Panc1 (cell line): ENCODE results near the gene SPRYD3. TPM values are rescaled to one million over a fixed set of nuclear protein-coding genes. Genes with fewer than 3 reads are reported as not detected.

ENCODE experiments used
- ATAC-seq: fragments of 200-7000 bp; cut with Tn5 transposase; 2 replicates; pipeline ENCODE4 v1.9.1; 2020; ENCODE audit warnings: mild to moderate bottlenecking, moderate library complexity
- BruUV-seq: library from RNA; stranded (reverse); fragments of 400-500 nt; replicated peaks from 2 replicates; lab custom pipeline; 2021; lab: Mats Ljungman, UMichigan
- CTCF ChIA-PET: fragments of 300-600 bp; sonication (Branson Sonifier 250); formaldehyde crosslinking; loops from one replicate; lab custom pipeline; 2022; ENCODE audit warnings: antibody characterized with exemption; lab: Charles Lee
- POLR2A ChIA-PET: fragments of 300-600 bp; sonication (Branson Sonifier 250); formaldehyde crosslinking; loops from one replicate; lab custom pipeline; 2022; ENCODE audit warnings: antibody characterized with exemption; lab: Charles Lee
- DNase-seq: peaks from one replicate; pipeline ENCODE4 v3.0.0-alpha.2; 2010; ENCODE audit warnings: low read depth, low spot score
- H3K27ac ChIP-seq: 2 replicates; pipeline ENCODE4 v1.5.1; 2011; ENCODE audit warnings: mild to moderate bottlenecking, low read length, inconsistent platforms
- H3K27me3 ChIP-seq: fragments of 200-500 bp; sonication (Bioruptor generic); 2 replicates; pipeline ENCODE4 v1.6.0; 2014; ENCODE audit warnings: low read length, inconsistent platforms; ENCODE audit not compliant: control insufficient read depth, insufficient read depth
- H3K36me3 ChIP-seq: fragments of 200-500 bp; sonication (Bioruptor generic); 2 replicates; pipeline ENCODE4 v1.5.1; 2014; ENCODE audit warnings: inconsistent platforms, mild to moderate bottlenecking, low read length, moderate library complexity; ENCODE audit not compliant: control insufficient read depth, insufficient read depth
- H3K4me1 ChIP-seq: 2 replicates; pipeline ENCODE4 v1.5.1; 2011; ENCODE audit warnings: inconsistent platforms, mild to moderate bottlenecking, low read length, moderate library complexity; ENCODE audit not compliant: control insufficient read depth, insufficient read depth
- H3K4me3 ChIP-seq, 2 experiments: 2 replicates each; pipeline ENCODE4 v1.5.1; 2011 to 2012; ENCODE audit warnings: low read depth in 2 of 2, low read length in 2 of 2, mild to moderate bottlenecking in 2 of 2, inconsistent platforms in 1 of 2, moderate library complexity in 1 of 2
- H3K9me3 ChIP-seq: fragments of 200-500 bp; sonication (Bioruptor generic); 2 replicates; pipeline ENCODE4 v1.5.1; 2014; ENCODE audit warnings: low read depth, mild to moderate bottlenecking, inconsistent platforms, low read length, moderate library complexity; ENCODE audit not compliant: control insufficient read depth, insufficient read depth
- POLR2AphosphoS5 ChIP-seq: IDR thresholded peaks from 2 replicates; pipeline ENCODE4 v1.6.1; 2012; ENCODE audit warnings: mild to moderate bottlenecking, low read depth, low read length, moderate library complexity
- SIN3A ChIP-seq: IDR thresholded peaks from 2 replicates; pipeline ENCODE4 v1.6.1; 2012; ENCODE audit warnings: low read depth, mild to moderate bottlenecking, low read length, moderate library complexity, borderline replicate concordance; ENCODE audit not compliant: insufficient read depth
- TCF7L2 ChIP-seq: IDR thresholded peaks from 2 replicates; pipeline ENCODE4 v1.6.1; 2011; ENCODE audit warnings: mild to moderate bottlenecking, low read depth, low read length, inconsistent platforms
- in situ Hi-C: cut with HindIII; loops from 2 replicates; pipeline ENCODE4 v1.10.0; 2016; ENCODE audit warnings: low sequenced_read_pairs, low pct_unique_long_range_greater_than_20kb
- intact Hi-C: fragments of 100-400 bp; cut with micrococcal nuclease; formaldehyde crosslinking; loops from one replicate; pipeline ENCODE4 v1.10.0; 2022; ENCODE audit not compliant: unreplicated experiment
- total RNA-seq: library from RNA; stranded (reverse); gene quantifications from one replicate; pipeline ENCODE4 v1.2.1, GENCODE V29; 2021; ENCODE audit not compliant: unreplicated experiment
- TF ChIP-seq, protein P1 (sequence below), 2 experiments: IDR thresholded peaks; 2 replicates each; pipeline ENCODE4 v1.6.1; 2011 to 2012; ENCODE audit warnings: low read depth in 2 of 2, control low read depth in 1 of 2, low read length in 1 of 2, mild to moderate bottlenecking in 1 of 2, moderate library complexity in 1 of 2; ENCODE audit not compliant: insufficient read depth in 1 of 2
- TF ChIP-seq, protein P2 (sequence below): fragments of 450-650 bp; IDR thresholded peaks from 2 replicates; pipeline ENCODE4 v1.5.1; 2017; ENCODE audit warnings: mild to moderate bottlenecking

Gene SPRYD3
- total RNA-seq, 1 experiment from 2014 or later, result 25.0 TPM

DNA sequence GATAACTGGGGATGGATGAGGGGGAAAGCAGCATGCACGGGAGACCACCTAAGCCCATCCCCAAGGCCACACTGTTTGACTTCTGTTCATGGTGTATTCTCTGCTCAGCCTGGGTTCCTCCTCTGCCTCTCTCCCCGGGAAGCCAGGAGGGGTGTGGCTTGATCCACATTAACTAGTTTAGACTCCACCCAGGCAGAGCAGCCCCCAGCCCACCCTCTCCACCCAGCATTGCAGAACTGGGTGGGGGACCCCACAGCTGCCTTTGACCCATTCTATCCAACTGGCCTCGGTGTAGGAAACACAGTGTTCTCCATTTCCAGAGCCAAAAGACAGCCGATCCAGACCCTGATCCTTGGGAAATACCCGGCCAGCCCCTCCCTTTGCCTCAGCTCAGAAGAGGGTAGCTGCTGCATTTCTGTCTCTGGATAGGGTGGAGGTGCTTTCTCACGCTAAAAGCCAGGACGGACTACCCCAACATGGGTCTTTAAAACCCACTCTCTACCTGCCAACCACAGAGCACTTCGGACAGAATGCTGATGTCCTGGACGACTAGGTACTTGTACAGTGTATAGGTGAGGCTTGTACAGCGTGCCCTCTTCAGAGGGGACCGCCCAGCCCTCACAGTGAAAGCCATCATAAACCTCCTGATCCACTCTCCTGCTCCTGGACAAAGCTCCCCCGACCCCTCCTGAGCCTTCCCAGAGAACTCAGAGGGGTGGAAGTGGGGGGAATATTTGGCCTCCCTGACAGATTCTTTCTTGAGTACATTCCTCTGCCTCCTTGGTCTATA lies 9.4 kb downstream of the SPRYD3 start:
- BruUV-seq, result no TSS peak
- no peak for DNase-seq
- intact Hi-C loops (loop anchor here (10.0 kb wide), 1 partner anchor 85 kb away; no protein-coding TSS in a partner anchor), in situ Hi-C loops (no loop called here)
- Histone ChIP-seq H3K4me3 (no peak overlapping the region), H3K9me3 (no peaks in the 10 kb centered on the region), H3K36me3 (no peaks in the 10 kb centered on the region), H3K27ac (no peak overlapping the region), H3K27me3 (no peaks in the 10 kb centered on the region), H3K4me1 (no peaks in the 10 kb centered on the region)
- CTCF ChIA-PET, result interaction anchor here (0.7 kb wide), 1 partner anchor 105 kb away, joined by 3 read pairs; no protein-coding TSS in a partner anchor
- POLR2A ChIA-PET, result no interaction called here
- TF ChIP-seq, protein P1, sequence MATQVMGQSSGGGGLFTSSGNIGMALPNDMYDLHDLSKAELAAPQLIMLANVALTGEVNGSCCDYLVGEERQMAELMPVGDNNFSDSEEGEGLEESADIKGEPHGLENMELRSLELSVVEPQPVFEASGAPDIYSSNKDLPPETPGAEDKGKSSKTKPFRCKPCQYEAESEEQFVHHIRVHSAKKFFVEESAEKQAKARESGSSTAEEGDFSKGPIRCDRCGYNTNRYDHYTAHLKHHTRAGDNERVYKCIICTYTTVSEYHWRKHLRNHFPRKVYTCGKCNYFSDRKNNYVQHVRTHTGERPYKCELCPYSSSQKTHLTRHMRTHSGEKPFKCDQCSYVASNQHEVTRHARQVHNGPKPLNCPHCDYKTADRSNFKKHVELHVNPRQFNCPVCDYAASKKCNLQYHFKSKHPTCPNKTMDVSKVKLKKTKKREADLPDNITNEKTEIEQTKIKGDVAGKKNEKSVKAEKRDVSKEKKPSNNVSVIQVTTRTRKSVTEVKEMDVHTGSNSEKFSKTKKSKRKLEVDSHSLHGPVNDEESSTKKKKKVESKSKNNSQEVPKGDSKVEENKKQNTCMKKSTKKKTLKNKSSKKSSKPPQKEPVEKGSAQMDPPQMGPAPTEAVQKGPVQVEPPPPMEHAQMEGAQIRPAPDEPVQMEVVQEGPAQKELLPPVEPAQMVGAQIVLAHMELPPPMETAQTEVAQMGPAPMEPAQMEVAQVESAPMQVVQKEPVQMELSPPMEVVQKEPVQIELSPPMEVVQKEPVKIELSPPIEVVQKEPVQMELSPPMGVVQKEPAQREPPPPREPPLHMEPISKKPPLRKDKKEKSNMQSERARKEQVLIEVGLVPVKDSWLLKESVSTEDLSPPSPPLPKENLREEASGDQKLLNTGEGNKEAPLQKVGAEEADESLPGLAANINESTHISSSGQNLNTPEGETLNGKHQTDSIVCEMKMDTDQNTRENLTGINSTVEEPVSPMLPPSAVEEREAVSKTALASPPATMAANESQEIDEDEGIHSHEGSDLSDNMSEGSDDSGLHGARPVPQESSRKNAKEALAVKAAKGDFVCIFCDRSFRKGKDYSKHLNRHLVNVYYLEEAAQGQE (IDR thresholded peaks at IDR 0.05; ENCODE audit: insufficient read depth in 1 of 2, low read depth in 2 of 2, low read length in 1 of 2), result no peak
- TF ChIP-seq, protein P2, sequence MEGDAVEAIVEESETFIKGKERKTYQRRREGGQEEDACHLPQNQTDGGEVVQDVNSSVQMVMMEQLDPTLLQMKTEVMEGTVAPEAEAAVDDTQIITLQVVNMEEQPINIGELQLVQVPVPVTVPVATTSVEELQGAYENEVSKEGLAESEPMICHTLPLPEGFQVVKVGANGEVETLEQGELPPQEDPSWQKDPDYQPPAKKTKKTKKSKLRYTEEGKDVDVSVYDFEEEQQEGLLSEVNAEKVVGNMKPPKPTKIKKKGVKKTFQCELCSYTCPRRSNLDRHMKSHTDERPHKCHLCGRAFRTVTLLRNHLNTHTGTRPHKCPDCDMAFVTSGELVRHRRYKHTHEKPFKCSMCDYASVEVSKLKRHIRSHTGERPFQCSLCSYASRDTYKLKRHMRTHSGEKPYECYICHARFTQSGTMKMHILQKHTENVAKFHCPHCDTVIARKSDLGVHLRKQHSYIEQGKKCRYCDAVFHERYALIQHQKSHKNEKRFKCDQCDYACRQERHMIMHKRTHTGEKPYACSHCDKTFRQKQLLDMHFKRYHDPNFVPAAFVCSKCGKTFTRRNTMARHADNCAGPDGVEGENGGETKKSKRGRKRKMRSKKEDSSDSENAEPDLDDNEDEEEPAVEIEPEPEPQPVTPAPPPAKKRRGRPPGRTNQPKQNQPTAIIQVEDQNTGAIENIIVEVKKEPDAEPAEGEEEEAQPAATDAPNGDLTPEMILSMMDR, result no peak
- TF ChIP-seq POLR2AphosphoS5, result no peak
- no peak for TF ChIP-seq SIN3A
- TF ChIP-seq TCF7L2, result no peak
- ATAC-seq, result no peak

DNA sequence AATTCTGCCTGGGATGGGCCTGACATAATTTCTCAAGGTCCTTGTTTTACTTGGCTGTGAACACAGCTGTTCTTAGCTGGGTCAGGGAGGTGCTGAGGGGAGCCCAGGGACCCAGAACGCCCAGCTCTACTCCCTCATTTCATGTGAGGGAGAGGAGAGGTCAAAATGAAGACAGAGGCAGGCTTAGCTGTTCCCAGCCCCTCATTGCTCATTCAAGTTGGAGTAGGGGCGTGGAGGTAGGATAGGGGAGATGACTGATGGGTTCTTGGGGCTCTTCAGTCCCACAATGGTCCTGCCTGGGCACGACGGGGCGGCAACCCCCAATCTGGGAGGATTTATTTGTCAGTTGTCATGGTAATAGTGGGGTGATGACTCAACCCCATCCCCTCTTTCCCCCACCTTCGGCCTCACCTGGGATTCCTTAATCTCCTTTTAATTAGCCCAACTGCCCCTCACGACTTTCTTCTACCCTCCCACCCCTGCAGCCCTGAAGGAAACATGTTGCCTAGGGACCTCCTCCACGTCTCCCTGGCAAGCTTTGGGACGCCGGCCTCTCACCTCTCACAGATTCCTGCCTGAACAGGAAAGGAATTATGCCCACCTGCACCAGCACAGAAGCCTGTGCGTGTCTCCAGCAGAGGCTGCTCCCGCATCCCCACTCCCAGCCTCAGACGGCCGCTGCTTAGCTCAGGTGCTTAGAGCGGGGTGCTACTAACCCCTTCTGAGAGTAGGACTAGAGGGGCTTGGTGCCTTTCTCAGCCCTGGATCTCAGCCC lies 10.2 kb downstream of the SPRYD3 start:
- TF ChIP-seq SIN3A, result no peak
- no peak for TF ChIP-seq TCF7L2
- TF ChIP-seq, protein P1 (IDR thresholded peaks at IDR 0.05; ENCODE audit: insufficient read depth in 1 of 2, low read depth in 2 of 2, low read length in 1 of 2), result no peak
- TF ChIP-seq, protein P2, result no peak
- intact Hi-C loops, result loop anchor here (10.0 kb wide), 1 partner anchor 86 kb away; no protein-coding TSS in a partner anchor
- Histone ChIP-seq H3K27me3 (no peaks in the 10 kb centered on the region), H3K4me3 (no peak overlapping the region), H3K36me3 (no peaks in the 10 kb centered on the region), H3K9me3 (no peaks in the 10 kb centered on the region), H3K4me1 (no peaks in the 10 kb centered on the region), H3K27ac (no peak overlapping the region)
- CTCF ChIA-PET, result interaction anchor here (0.7 kb wide), 1 partner anchor 106 kb away, joined by 3 read pairs; no protein-coding TSS in a partner anchor
- POLR2A ChIA-PET, result no interaction called here
- no TSS peak for BruUV-seq
- in situ Hi-C loops, result no loop called here
- ATAC-seq, result no peak
- no peak for DNase-seq
